ENCODE results near the gene CCDC152. TPM values are rescaled to one million over a fixed set of nuclear protein-coding genes. Genes with fewer than 3 reads are reported as not detected.

The CCDC152 gene
- total RNA-seq, 4 donors from 2014 or later, result 1.2 to 5.4 (median 1.7) TPM

- TF ChIP-seq CTCF (IDR thresholded peaks at IDR 0.05; ENCODE audit: low read depth), result no peak
Observed at GRCh38 chr5:42781584-42781983, 25.0 kb downstream of the CCDC152 start.

GRCh38 chr5:42784132-42784531 lies 27.5 kb downstream of the CCDC152 start:
- no peak for TF ChIP-seq CTCF (IDR thresholded peaks at IDR 0.05; ENCODE audit: low read depth)

- no peak for TF ChIP-seq CTCF (IDR thresholded peaks at IDR 0.05; ENCODE audit: low read depth)
Observed at GRCh38 chr5:42785756-42786155, 29.1 kb downstream of the CCDC152 start.

- no peak for TF ChIP-seq CTCF (IDR thresholded peaks at IDR 0.05; ENCODE audit: low read depth)
Observed at GRCh38 chr5:42787073-42787472, 30.5 kb downstream of the CCDC152 start.

GRCh38 chr5:42787845-42788244 lies 31.2 kb downstream of the CCDC152 start:
- TF ChIP-seq CTCF (IDR thresholded peaks at IDR 0.05; ENCODE audit: low read depth), result no peak

- TF ChIP-seq CTCF (IDR thresholded peaks at IDR 0.05; ENCODE audit: low read depth), result no peak
Observed at GRCh38 chr5:42791151-42791550, 34.5 kb downstream of the CCDC152 start.

- TF ChIP-seq CTCF (IDR thresholded peaks at IDR 0.05; ENCODE audit: low read depth), result no peak
Observed at GRCh38 chr5:42798284-42799240, 41.9 kb downstream of the CCDC152 start.

Measured in subcutaneous adipose tissue (tissue), 4 donors.